Measurements from ENCODE around the gene LZTS2. TPM values are rescaled to one million over a fixed set of nuclear protein-coding genes. Genes with fewer than 3 reads are reported as not detected.

LZTS2 gene
- total and polyA plus RNA-seq, 2 experiments from 2014 or later, result 27.6 to 88.3 TPM

- Histone ChIP-seq H4K20me1 (replicated peaks; ENCODE audit: insufficient read depth) (no peaks in the 10 kb centered on the region), H3K4me2 (peak overlapping the region; percentile 48; the same call in 1 of the 2 replicates)
- no peak for TF ChIP-seq REST (IDR thresholded peaks at IDR 0.05; ENCODE audit: unreplicated experiment)
- TF ChIP-seq, protein P1, sequence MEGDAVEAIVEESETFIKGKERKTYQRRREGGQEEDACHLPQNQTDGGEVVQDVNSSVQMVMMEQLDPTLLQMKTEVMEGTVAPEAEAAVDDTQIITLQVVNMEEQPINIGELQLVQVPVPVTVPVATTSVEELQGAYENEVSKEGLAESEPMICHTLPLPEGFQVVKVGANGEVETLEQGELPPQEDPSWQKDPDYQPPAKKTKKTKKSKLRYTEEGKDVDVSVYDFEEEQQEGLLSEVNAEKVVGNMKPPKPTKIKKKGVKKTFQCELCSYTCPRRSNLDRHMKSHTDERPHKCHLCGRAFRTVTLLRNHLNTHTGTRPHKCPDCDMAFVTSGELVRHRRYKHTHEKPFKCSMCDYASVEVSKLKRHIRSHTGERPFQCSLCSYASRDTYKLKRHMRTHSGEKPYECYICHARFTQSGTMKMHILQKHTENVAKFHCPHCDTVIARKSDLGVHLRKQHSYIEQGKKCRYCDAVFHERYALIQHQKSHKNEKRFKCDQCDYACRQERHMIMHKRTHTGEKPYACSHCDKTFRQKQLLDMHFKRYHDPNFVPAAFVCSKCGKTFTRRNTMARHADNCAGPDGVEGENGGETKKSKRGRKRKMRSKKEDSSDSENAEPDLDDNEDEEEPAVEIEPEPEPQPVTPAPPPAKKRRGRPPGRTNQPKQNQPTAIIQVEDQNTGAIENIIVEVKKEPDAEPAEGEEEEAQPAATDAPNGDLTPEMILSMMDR (conservative IDR thresholded peaks at IDR 0.05; ENCODE audit: low read depth in 2 of 2), result peak; percentile 78 to 89
- no peak for TF ChIP-seq ZNF331 (CRISPR knock-in tag; IDR thresholded peaks at IDR 0.05; ENCODE audit: low read depth)
These were observed 14.7 kb downstream of the LZTS2 start for GRCh38 chr10:101014230-101014884.

GRCh38 chr10:101014966-101015581, 15.5 kb downstream of the LZTS2 start:
- Mint-ChIP-seq H3K27ac (no peak overlapping the region), H3K4me1 (peaks cover 23% of the 10 kb centered on the region), H3K27me3 (ENCODE audit: insufficient read depth, low read depth, poor library complexity) (peaks cover 58% of the 10 kb centered on the region), H3K36me3 (ENCODE audit: low read depth) (no peaks in the 10 kb centered on the region; the same call in 2 of the 3 replicates), H3K9me3 (no peaks in the 10 kb centered on the region; the same call in 2 of the 3 replicates), H3K4me3 (no peak overlapping the region; the same call in 2 of the 3 replicates)
- Histone ChIP-seq H3K27me3 (ENCODE audit: insufficient read depth) (peaks cover 52% of the 10 kb centered on the region), H3K9me2 (ENCODE audit: insufficient read depth) (no peaks in the 10 kb centered on the region), H3K4me3 (no peak overlapping the region), H3K79me2 (replicated peaks; ENCODE audit: insufficient read depth) (no peaks in the 10 kb centered on the region), H3F3A (replicated peaks; ENCODE audit: low read depth) (0 out of 2 replicates have a peak, but pooled peaks cover 4% of the 10 kb centered on the region), H3K4me1 (ENCODE audit: insufficient read depth) (peaks cover 23% of the 10 kb centered on the region; the same call in 1 of the 2 replicates), H3K4me2 (no peak overlapping the region), H3K27ac (ENCODE audit: low read depth) (no peak overlapping the region), H4K20me1 (replicated peaks; ENCODE audit: insufficient read depth) (no peaks in the 10 kb centered on the region), H2AFZ (no peak overlapping the region), H3K36me3 (ENCODE audit: insufficient read depth) (no peaks in the 10 kb centered on the region)
- ATAC-seq, result no peak
- no peak for DNase-seq (ENCODE audit: low spot score)
- TF ChIP-seq, protein P2, sequence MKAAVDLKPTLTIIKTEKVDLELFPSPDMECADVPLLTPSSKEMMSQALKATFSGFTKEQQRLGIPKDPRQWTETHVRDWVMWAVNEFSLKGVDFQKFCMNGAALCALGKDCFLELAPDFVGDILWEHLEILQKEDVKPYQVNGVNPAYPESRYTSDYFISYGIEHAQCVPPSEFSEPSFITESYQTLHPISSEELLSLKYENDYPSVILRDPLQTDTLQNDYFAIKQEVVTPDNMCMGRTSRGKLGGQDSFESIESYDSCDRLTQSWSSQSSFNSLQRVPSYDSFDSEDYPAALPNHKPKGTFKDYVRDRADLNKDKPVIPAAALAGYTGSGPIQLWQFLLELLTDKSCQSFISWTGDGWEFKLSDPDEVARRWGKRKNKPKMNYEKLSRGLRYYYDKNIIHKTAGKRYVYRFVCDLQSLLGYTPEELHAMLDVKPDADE (IDR thresholded peaks at IDR 0.05), result no peak
- TF ChIP-seq ZNF114 (CRISPR knock-in tag; IDR thresholded peaks at IDR 0.05) (no peak), NANOG (IDR thresholded peaks at IDR 0.05; ENCODE audit: borderline replicate concordance) (no peak), JUNB (IDR thresholded peaks at IDR 0.05; ENCODE audit: unreplicated experiment) (no peak), ZNF331 (CRISPR knock-in tag; IDR thresholded peaks at IDR 0.05; ENCODE audit: low read depth) (no peak), STAT1 (IDR thresholded peaks at IDR 0.05; ENCODE audit: unreplicated experiment) (no peak), CREB1 (CRISPR knock-in tag; IDR thresholded peaks at IDR 0.05; ENCODE audit: low read depth) (no peak), EZH2phosphoT487 (IDR thresholded peaks at IDR 0.05; ENCODE audit: unreplicated experiment) (no peak), EZH2 (IDR thresholded peaks at IDR 0.05; ENCODE audit: low read depth, unreplicated experiment) (no peak)
- TF ChIP-seq, protein P1 (conservative IDR thresholded peaks at IDR 0.05; ENCODE audit: low read depth in 2 of 2), result no peak

More at GRCh38 chr10:101014230-101014884, 14.7 kb downstream of the LZTS2 start:
- Histone ChIP-seq H3K27me3 (ENCODE audit: insufficient read depth) (peaks cover 45% of the 10 kb centered on the region), H3K4me1 (ENCODE audit: insufficient read depth) (peaks cover 23% of the 10 kb centered on the region; the same call in 1 of the 2 replicates), H3K79me2 (replicated peaks; ENCODE audit: insufficient read depth) (no peaks in the 10 kb centered on the region), H3K36me3 (ENCODE audit: insufficient read depth) (no peaks in the 10 kb centered on the region), H3K9me2 (ENCODE audit: insufficient read depth) (no peaks in the 10 kb centered on the region), H3F3A (replicated peaks; ENCODE audit: low read depth) (0 out of 2 replicates have a peak, but pooled peaks cover 4% of the 10 kb centered on the region), H3K27ac (ENCODE audit: low read depth) (no peak overlapping the region), H2AFZ (no peak overlapping the region), H3K4me3 (no peak overlapping the region)
- peaks cover 23% of the 10 kb centered on the region for H3K4me1 Mint-ChIP-seq
- H3K27me3 Mint-ChIP-seq (ENCODE audit: insufficient read depth, low read depth, poor library complexity), result peaks cover 56% of the 10 kb centered on the region
- ATAC-seq (peak; percentile 23), DNase-seq (ENCODE audit: low spot score) (peak; percentile 85)
- no peak overlapping the region for H3K4me3 Mint-ChIP-seq
- H3K9me3 Mint-ChIP-seq, result no peaks in the 10 kb centered on the region; the same call in 2 of the 3 replicates
- H3K36me3 Mint-ChIP-seq (ENCODE audit: low read depth), result no peaks in the 10 kb centered on the region; the same call in 2 of the 3 replicates
- no peak overlapping the region for H3K27ac Mint-ChIP-seq
